K562 (cell line): ENCODE data around the gene ZNF554.

Source experiments
- CHD1 ChIP-seq: fragments of 200-600 bp; sonication (generic); IDR thresholded peaks from one replicate; pipeline ENCODE4 v1.6.1; 2012; ENCODE audit warnings: mild to moderate bottlenecking, moderate library complexity, low read length, inconsistent platforms
- CTCF ChIP-seq, 3 experiments: IDR thresholded peaks in 2 of 3; conservative IDR thresholded peaks in 1 of 3; 2 replicates each; pipeline ENCODE4 v1.5.1; 2011 to 2012; ENCODE audit warnings: low read length in 3 of 3, mild to moderate bottlenecking in 3 of 3, control low read depth in 2 of 3, improper control_type of control experiment in 1 of 3, inconsistent platforms in 1 of 3, low read depth in 1 of 3, mixed read lengths in 1 of 3, moderate library complexity in 1 of 3; ENCODE audit not compliant: insufficient read depth in 2 of 3
- FOXK2 ChIP-seq, 2 experiments: fragments of 450-650 bp; IDR thresholded peaks in 1 of 2; conservative IDR thresholded peaks in 1 of 2; 2 replicates each; pipeline ENCODE4 v1.6.1; 2016; ENCODE audit warnings: low read depth in 2 of 2, mild to moderate bottlenecking in 1 of 2
- MXI1 ChIP-seq: IDR thresholded peaks from 2 replicates; pipeline ENCODE4 v1.6.1; 2011; ENCODE audit warnings: low read depth, mild to moderate bottlenecking, improper control_type of control experiment, low read length
- SP2 ChIP-seq: IDR thresholded peaks from 2 replicates; pipeline ENCODE4 v1.6.1; 2011; ENCODE audit warnings: mild to moderate bottlenecking, low read depth, low read length, moderate library complexity; ENCODE audit not compliant: poor library complexity, severe bottlenecking; ENCODE audit errors: extremely low read depth
- ZNF140 ChIP-seq: fragments of 250-450 bp; sonication (Bioruptor Pico); IDR thresholded peaks from 2 replicates; pipeline ENCODE4 v1.8.0; 2021; ENCODE audit warnings: moderate library complexity, mild to moderate bottlenecking, inconsistent platforms
- ZNF507 ChIP-seq: conservative IDR thresholded peaks from 2 replicates; pipeline ENCODE4 v1.6.1; 2017; ENCODE audit warnings: missing genetic modification characterization, missing compliant biosample characterization

- TF ChIP-seq ZNF507 (tag) (no peak), MXI1 (no peak), FOXK2 (conservative IDR thresholded peaks at IDR 0.05 in 1 of 2, IDR thresholded peaks at IDR 0.05 in 1 of 2; ENCODE audit: low read depth in 2 of 2) (no peak), CTCF (IDR thresholded peaks at IDR 0.05 in 2 of 3, conservative IDR thresholded peaks at IDR 0.05 in 1 of 3; ENCODE audit: insufficient read depth in 2 of 3, low read depth in 1 of 3, low read length in 3 of 3) (no peak), SP2 (no peak), ZNF140 (CRISPR knock-in tag) (no peak), CHD1 (no peak)
Measured at GRCh38 chr19:2858864-2859263, 39.2 kb downstream of the ZNF554 start.
